GM12865 (cell line): ENCODE measurements around the gene BAK1.

Experiments
- DNase-seq: peaks from one replicate; pipeline ENCODE4 v3.0.0; 2010; ENCODE audit warnings: low read depth
- H3K4me3 ChIP-seq: 2 replicates; pipeline ENCODE4 v1.5.1; 2011; ENCODE audit warnings: mild to moderate bottlenecking, low read depth, low read length, control low read depth
- TF ChIP-seq, protein P1 (sequence below): IDR thresholded peaks from 2 replicates; pipeline ENCODE4 v1.5.1; 2011; ENCODE audit warnings: low read length, control low read depth, low read depth, inconsistent platforms; ENCODE audit not compliant: insufficient read depth; ENCODE audit errors: missing control alignments

Gene BAK1

DNA sequence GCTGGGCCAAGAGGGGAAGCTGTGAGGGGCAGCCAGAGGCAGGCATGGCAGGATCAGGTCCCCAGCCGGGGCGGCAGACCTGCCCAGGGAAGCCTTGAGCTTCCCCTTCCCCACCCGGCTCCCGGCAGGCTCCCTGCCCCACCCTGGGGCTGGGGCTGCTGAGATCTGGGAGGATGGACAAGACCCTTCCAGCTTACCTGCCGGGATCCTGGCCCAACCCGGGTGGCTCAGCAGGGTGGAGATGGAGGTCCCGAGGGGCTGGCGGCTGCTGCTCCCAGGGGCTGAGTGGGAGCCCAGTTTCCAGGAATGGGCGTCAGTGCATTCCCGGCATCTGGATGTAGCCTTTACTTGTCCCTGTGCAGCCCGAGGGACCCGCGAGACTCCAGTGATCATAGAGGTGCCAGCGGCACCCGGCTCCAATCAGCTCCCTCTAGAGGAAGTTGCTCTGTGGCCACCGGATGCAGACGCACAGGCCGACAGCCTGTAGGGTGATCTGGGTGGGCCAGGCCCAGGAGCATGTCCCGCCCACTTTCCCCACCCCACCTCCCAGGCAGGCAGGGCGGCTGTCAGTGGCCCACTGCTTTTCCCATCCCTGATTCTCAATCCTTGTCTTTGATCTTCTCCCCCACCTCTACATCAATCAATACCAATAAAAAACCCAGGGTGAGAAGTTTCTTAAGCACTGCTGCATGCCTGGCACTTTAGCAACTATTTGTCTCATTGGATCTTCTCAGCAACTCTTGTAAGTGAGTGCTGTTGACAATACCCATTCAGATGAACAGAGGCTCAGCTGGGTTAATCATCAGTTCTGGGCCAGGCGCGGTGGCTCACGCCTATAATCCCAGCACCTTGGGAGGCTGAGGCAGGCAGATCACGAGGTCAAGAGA lies at the start of gene BAK1:
TSS of gene BAK1 (minus strand) at position 449 of the 887 bp plus-strand sequence. CDS start 2,672 bp downstream, outside the sequence.
- peak within 1 kb of the TSS; percentile 96 for H3K4me3 ChIP-seq
- DNase-seq, result peak; percentile 94
- TF ChIP-seq, protein P1, sequence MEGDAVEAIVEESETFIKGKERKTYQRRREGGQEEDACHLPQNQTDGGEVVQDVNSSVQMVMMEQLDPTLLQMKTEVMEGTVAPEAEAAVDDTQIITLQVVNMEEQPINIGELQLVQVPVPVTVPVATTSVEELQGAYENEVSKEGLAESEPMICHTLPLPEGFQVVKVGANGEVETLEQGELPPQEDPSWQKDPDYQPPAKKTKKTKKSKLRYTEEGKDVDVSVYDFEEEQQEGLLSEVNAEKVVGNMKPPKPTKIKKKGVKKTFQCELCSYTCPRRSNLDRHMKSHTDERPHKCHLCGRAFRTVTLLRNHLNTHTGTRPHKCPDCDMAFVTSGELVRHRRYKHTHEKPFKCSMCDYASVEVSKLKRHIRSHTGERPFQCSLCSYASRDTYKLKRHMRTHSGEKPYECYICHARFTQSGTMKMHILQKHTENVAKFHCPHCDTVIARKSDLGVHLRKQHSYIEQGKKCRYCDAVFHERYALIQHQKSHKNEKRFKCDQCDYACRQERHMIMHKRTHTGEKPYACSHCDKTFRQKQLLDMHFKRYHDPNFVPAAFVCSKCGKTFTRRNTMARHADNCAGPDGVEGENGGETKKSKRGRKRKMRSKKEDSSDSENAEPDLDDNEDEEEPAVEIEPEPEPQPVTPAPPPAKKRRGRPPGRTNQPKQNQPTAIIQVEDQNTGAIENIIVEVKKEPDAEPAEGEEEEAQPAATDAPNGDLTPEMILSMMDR, result peak; percentile 51

DNA sequence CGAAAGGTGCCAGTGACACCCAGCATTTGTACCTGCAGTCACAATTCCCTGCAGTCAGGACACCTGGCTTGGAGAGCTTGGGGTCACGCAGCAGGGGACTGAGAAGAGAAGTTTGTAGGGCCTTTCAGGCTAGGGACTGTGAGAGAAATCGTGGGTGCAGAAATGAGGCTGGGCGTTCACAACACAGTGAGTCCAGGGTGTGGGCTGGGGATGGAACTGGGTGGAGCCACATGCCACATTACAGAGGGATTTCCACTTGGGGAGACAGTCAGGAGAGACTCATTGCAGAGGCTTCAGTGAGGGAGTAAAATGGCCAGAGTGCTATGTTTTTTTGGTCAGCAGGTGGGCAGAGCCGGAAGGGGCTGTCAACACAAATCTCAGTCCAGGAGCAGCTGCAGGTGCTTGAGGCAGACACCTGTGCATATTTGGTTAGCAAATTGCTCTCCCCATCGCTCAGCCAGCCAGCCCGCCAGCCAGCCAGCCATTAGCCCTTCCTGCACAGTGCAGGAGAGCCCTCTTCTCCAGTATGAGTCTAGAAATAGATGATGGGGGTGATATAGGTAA lies 48.4 kb upstream of the BAK1 start:
- DNase-seq, result peak; percentile 31
- TF ChIP-seq, protein P1, result no peak

DNA sequence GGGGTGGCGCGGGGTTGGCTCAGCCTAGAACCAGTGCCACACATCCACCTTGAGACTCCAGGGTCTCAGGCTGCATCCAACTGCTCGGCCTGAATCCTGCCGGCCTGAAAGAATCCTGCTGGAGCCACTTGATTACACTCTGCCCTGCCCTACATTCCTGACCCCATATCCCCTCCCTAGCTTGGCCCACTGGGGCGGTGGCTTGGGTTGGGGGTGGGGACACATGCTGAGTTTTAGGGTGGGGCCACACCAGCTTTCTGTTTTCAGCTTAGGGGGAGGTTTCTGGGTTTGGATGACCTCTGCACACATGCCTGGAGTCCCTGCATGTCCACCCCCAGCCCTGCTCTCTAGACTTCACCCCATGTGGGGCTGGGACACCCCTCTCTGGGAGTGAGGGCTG lies 47.8 kb upstream of the BAK1 start:
- DNase-seq, result no peak
- H3K4me3 ChIP-seq, result no peak overlapping the region
- TF ChIP-seq, protein P1, result no peak

More for the DNA sequence above, 48.4 kb upstream of the BAK1 start:
- H3K4me3 ChIP-seq, result no peak overlapping the region

DNA sequence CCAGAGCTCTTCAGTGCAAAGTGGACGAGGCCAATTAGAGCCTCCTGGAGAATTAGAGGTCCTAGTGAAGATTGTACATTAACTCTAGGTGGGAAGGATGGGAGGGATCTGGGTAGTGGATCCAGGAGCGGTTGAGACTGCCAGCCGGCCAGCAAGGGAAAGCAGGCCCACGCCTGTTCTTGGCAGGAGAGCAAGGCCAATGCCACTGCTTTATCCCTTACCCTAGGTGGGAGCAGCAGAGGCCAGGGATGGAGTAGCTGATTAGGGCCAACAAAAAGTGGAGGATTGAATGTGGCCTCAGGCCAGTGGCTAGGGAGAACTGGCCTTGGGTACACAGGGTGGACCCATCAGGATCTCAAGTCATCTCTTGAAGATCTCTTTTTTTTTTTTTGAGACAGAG lies 44.8 kb upstream of the BAK1 start:
- no peak for DNase-seq
- TF ChIP-seq, protein P1, result no peak
- no peak overlapping the region for H3K4me3 ChIP-seq

DNA sequence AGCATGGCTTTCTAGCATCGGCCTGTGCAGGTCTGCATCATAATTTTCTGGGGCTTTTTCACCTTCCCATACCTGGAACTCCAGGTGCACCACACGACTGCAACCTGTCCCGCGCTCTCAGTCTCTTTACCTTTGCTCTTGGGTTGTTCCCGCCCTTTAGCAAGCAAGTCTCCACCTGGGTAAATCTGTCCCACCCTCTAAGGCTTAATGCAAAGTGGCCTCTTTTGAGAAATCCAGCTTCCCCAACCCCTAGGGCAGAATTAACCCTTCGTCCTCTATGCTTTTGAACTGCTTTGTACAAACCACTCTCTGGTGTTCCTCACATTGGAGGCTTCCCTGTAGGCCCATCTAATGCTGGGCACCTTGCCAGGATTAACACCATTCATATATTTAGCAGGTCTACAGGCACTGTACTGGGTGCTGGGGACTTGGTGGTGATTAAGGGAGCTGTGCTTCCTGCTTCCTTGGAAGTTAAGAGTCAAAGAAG lies 43.9 kb upstream of the BAK1 start:
- no peak overlapping the region for H3K4me3 ChIP-seq
- TF ChIP-seq, protein P1, result no peak
- no peak for DNase-seq

DNA sequence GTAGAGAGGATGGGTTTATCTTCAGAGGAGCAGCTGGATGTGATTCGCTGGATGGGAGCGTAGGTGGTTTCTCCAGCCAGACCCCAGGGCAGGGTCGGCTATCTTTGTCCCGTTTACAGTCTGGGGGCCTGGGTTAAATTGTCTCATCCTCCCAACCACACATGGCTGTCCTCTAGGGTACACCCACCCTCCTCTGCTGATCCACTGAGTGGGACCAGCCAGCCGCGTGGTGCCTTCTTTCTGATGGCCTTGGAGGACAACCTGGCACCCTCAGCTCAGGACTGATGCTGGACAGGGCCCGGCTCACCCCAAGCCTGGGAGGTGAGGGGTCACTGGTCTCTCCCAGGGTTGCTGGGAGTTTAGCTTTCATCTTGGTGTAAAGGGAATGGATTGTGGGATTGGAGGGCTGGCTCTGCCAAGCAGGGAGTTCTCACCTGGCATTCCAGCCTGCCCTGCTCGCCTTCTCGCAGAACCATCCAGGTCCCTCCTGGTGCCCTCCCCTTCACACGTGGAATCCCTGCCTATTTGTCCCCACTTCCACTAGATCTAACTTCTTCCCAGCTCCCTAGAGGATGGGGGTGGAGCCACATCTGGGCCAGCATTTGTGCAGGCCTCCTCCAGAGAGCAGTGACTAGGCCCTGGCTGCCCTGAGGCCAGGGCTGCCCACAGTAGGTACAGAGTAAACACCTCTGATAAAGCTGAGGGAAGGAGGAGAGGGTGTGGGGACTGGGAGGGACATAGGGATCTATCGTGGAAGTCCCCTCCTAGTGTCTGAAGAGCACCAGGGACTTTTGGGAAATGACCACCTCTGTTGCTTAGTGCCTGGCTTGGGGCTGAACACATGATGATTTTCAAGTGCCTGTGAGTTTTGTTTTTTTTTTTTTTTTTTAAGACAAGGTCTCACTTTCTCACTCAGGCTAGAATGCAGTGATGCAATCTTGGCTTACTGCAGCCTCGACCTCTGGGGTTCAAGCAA lies 42.7 kb upstream of the BAK1 start:
- TF ChIP-seq, protein P1, result no peak
- DNase-seq, result peak; percentile 45
- H3K4me3 ChIP-seq, result peak overlapping the region; percentile 97
